HCT116 (cell line): ENCODE measurements around the gene GEMIN7. TPM values are rescaled to one million over a fixed set of nuclear protein-coding genes. Genes with fewer than 3 reads are reported as not detected.

Experiments used
- ATAC-seq: fragments of 200-7000 bp; cut with Tn5 transposase; 2 replicates; pipeline ENCODE4 v1.9.1; 2020; ENCODE audit warnings: mild to moderate bottlenecking, moderate library complexity
- BruUV-seq: library from RNA; stranded (reverse); fragments of 400-500 nt; replicated peaks from 2 replicates; lab custom pipeline; 2021; lab: Mats Ljungman, UMichigan
- CTCF ChIA-PET: fragments of 300-600 bp; sonication (Branson Sonifier 250); formaldehyde crosslinking; loops from one replicate; lab custom pipeline; 2021; ENCODE audit warnings: antibody characterized with exemption; lab: Charles Lee
- POLR2A ChIA-PET: fragments of 300-600, 350-600 bp; sonication (Branson Sonifier 250); formaldehyde crosslinking; loops from one replicate; lab custom pipeline; 2021; ENCODE audit warnings: antibody characterized with exemption; lab: Charles Lee
- RAD21 ChIA-PET, 2 experiments: fragments of 300-600 bp; sonication (Branson Sonifier 250); formaldehyde crosslinking; loops; one replicate each; lab custom pipeline; 2023; ENCODE audit warnings: low total read pairs in 2 of 2; ENCODE audit not compliant: uncharacterized antibody in 2 of 2, unreplicated experiment in 2 of 2, low non-redundant PET in 1 of 2; lab: Charles Lee
- DNase-seq: peaks from one replicate; pipeline ENCODE4 v3.0.0-alpha.2; 2010; ENCODE audit warnings: low read depth, low spot score
- H2AFZ ChIP-seq: fragments of 200-600 bp; shearing (Covaris generic), sonication (generic); 2 replicates; pipeline ENCODE4 v1.6.1; 2017; ENCODE audit warnings: low read depth, mixed run types, mixed read lengths, antibody characterized with exemption, low read length; ENCODE audit not compliant: poor library complexity, severe bottlenecking
- H3K27ac ChIP-seq: 2 replicates; pipeline ENCODE4 v1.5.1; 2012; ENCODE audit warnings: low read depth, low read length
- H3K27me3 ChIP-seq: fragments of 200-600 bp; sonication (generic); 2 replicates; pipeline ENCODE4 v1.6.1; 2016; ENCODE audit warnings: mixed run types, low read length, mixed read lengths; ENCODE audit not compliant: insufficient read depth
- H3K36me3 ChIP-seq, 2 experiments: fragments of 200-500 bp in 1 of 2; fragments of 200-600 bp in 1 of 2; sonication (Bioruptor generic) in 1 of 2; sonication (generic) in 1 of 2; 2 replicates each; pipeline versions ENCODE4 v1.5.1 to v1.6.1; 2014 to 2016; ENCODE audit warnings: low read length in 2 of 2, inconsistent platforms in 1 of 2, mixed read lengths in 1 of 2, mixed run types in 1 of 2; ENCODE audit not compliant: insufficient read depth in 2 of 2, control insufficient read depth in 1 of 2
- H3K4me1 ChIP-seq, 2 experiments: fragments of 200-600 bp in 1 of 2; sonication (generic) in 1 of 2; 2 replicates each; pipeline versions ENCODE4 v1.5.1 to v1.6.1; 2012 to 2017; ENCODE audit warnings: low read length in 2 of 2, inconsistent platforms in 1 of 2, mild to moderate bottlenecking in 1 of 2, mixed read lengths in 1 of 2, mixed run types in 1 of 2, moderate library complexity in 1 of 2; ENCODE audit not compliant: insufficient read depth in 2 of 2, control insufficient read depth in 1 of 2
- H3K4me2 ChIP-seq: fragments of 200-600 bp; sonication (generic); 2 replicates; pipeline ENCODE4 v1.6.1; 2017; ENCODE audit warnings: mixed run types, low read length, mixed read lengths
- H3K4me3 ChIP-seq, 2 experiments: fragments of 200-600 bp in 1 of 2; sonication (generic) in 1 of 2; replicated peaks in 1 of 2; 2 replicates each; pipeline ENCODE4 v1.5.1; 2011 to 2016; ENCODE audit warnings: low read length in 2 of 2, control low read depth in 1 of 2, low read depth in 1 of 2, mild to moderate bottlenecking in 1 of 2, mixed read lengths in 1 of 2, mixed run types in 1 of 2
- H3K79me2 ChIP-seq: fragments of 200-600 bp; sonication (generic); 2 replicates; pipeline ENCODE4 v1.6.1; 2017; ENCODE audit warnings: mild to moderate bottlenecking, mixed run types, low read length, moderate library complexity, mixed read lengths; ENCODE audit not compliant: insufficient read depth
- H3K9ac ChIP-seq: fragments of 200-600 bp; sonication (generic); 2 replicates; pipeline ENCODE4 v1.6.1; 2016; ENCODE audit warnings: low read length, mixed read lengths
- H3K9me2 ChIP-seq: fragments of 200-600 bp; sonication (generic), shearing (Covaris generic); 2 replicates; pipeline ENCODE4 v1.6.1; 2017; ENCODE audit warnings: mixed run types, mild to moderate bottlenecking, moderate library complexity; ENCODE audit not compliant: insufficient read depth
- H3K9me3 ChIP-seq, 2 experiments: fragments of 200-500 bp in 1 of 2; fragments of 200-600 bp in 1 of 2; sonication (Bioruptor generic) in 1 of 2; sonication (generic) in 1 of 2; 2 replicates each; pipeline ENCODE4 v1.6.1; 2014 to 2017; ENCODE audit warnings: low read length in 2 of 2, mixed read lengths in 2 of 2, inconsistent platforms in 1 of 2, low read depth in 1 of 2, mild to moderate bottlenecking in 1 of 2, mixed run types in 1 of 2, moderate library complexity in 1 of 2; ENCODE audit not compliant: control insufficient read depth in 1 of 2, insufficient read depth in 1 of 2
- H4K20me1 ChIP-seq: fragments of 200-600 bp; sonication (generic), shearing (Covaris generic); 2 replicates; pipeline ENCODE4 v1.6.1; 2017; ENCODE audit warnings: mixed run types, mild to moderate bottlenecking, moderate library complexity; ENCODE audit not compliant: insufficient read depth
- CEBPB ChIP-seq: IDR thresholded peaks from 2 replicates; pipeline ENCODE4 v1.6.1; 2012; ENCODE audit warnings: low read depth
- EZH2 ChIP-seq: fragments of 200-600 bp; sonication (generic); IDR thresholded peaks from 2 replicates; pipeline ENCODE4 v1.6.1; 2017; ENCODE audit warnings: antibody characterized with exemption, mixed run types
- FOSL1 ChIP-seq: IDR thresholded peaks from 2 replicates; pipeline ENCODE4 v1.6.1; 2012; ENCODE audit warnings: low read depth
- JUND ChIP-seq: IDR thresholded peaks from 2 replicates; pipeline ENCODE4 v1.6.1; 2012
- POLR2A ChIP-seq: IDR thresholded peaks from 2 replicates; pipeline ENCODE4 v1.7.0; 2011; ENCODE audit warnings: borderline replicate concordance; ENCODE audit not compliant: insufficient read depth, insufficient read length; ENCODE audit errors: extremely low read depth
- RAD21 ChIP-seq: IDR thresholded peaks from 2 replicates; pipeline ENCODE4 v1.6.1; 2012; ENCODE audit warnings: low read depth, mild to moderate bottlenecking
- SIN3A ChIP-seq: IDR thresholded peaks from 2 replicates; pipeline ENCODE4 v1.6.1; 2012; ENCODE audit warnings: low read depth
- SP1 ChIP-seq: IDR thresholded peaks from 2 replicates; pipeline ENCODE4 v1.6.1; 2012; ENCODE audit warnings: low read depth
- YY1 ChIP-seq: IDR thresholded peaks from 2 replicates; pipeline ENCODE4 v1.6.1; 2011; ENCODE audit warnings: low read length, low read depth, moderate library complexity, mild to moderate bottlenecking; ENCODE audit not compliant: insufficient replicate concordance; ENCODE audit errors: extremely low read depth
- ZFX ChIP-seq: fragments of 450-650 bp; IDR thresholded peaks from 2 replicates; pipeline ENCODE4 v1.6.1; 2017
- ZNF274 ChIP-seq: fragments of 200-500 bp; sonication (Bioruptor generic); IDR thresholded peaks from 2 replicates; pipeline ENCODE4 v1.6.1; 2014; ENCODE audit warnings: mild to moderate bottlenecking, low read depth, low read length, inconsistent platforms
- intact Hi-C: fragments of 100-400 bp; cut with micrococcal nuclease; formaldehyde crosslinking; loops from 2 replicates; pipeline ENCODE4 v1.10.0; 2022
- total RNA-seq: library from RNA; stranded (reverse); gene quantifications from one replicate; pipeline ENCODE4 v1.2.1, GENCODE V29; 2021; ENCODE audit not compliant: unreplicated experiment
- TF ChIP-seq, protein P1 (sequence below), 3 experiments: fragments of 200-600 bp in 1 of 3; sonication (generic) in 1 of 3; IDR thresholded peaks in 2 of 3; conservative IDR thresholded peaks in 1 of 3; 2 replicates each; pipeline ENCODE4 v1.5.1; 2012 to 2017; ENCODE audit warnings: low read depth in 2 of 3, low read length in 2 of 3, antibody characterized with exemption in 1 of 3, borderline replicate concordance in 1 of 3, control low read depth in 1 of 3, mild to moderate bottlenecking in 1 of 3, mixed read lengths in 1 of 3, mixed run types in 1 of 3, moderate library complexity in 1 of 3; ENCODE audit not compliant: insufficient read depth in 1 of 3
- TF ChIP-seq, protein P2 (sequence below): IDR thresholded peaks from 2 replicates; pipeline ENCODE4 v1.6.1; 2012
- TF ChIP-seq, protein P3 (sequence below): IDR thresholded peaks from 2 replicates; pipeline ENCODE4 v1.6.1; 2012
- TF ChIP-seq, protein P4 (sequence below): IDR thresholded peaks from 2 replicates; pipeline ENCODE4 v1.6.1; 2012; ENCODE audit warnings: low read depth

The GEMIN7 gene
- total RNA-seq, 1 experiment from 2014 or later, result 35.4 TPM

DNA sequence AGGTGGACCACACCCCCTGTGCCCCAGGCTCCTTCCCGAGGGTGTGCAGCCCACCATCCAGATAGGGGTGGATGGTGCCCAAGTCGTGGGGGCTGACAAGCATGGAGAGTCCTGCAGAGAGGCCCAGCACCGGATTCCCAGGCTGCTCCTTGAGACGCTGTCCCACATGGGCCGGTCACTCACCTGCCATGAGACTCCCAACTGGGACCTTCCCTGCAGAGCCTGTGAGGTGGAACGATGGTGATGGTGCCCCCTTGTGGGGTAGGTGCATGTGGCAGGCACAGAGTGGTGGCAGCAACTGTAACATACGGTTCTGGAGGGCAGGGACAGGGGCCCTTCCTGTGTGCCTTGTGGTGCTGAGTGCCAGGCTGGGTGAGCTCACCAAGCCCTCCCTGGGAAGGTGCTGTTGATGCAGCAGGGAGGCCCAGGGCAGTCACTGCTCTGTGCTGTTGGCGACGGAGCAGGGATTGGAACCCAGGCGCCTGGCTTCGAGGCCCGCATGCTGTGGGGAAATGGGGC lies 47.0 kb downstream of the GEMIN7 start:
- no peak overlapping the region for H2AFZ ChIP-seq
- H3K9me3 ChIP-seq, result no peaks in the 10 kb centered on the region
- H3K27ac ChIP-seq, result no peak overlapping the region; the same call in 1 of the 2 replicates
- no peak overlapping the region for H3K4me2 ChIP-seq
- H3K27me3 ChIP-seq, result no peaks in the 10 kb centered on the region
- no peak overlapping the region for H3K4me3 ChIP-seq
- peaks cover 60% of the 10 kb centered on the region for H3K79me2 ChIP-seq
- H3K4me1 ChIP-seq, result peaks cover 8 to 19% of the 10 kb centered on the region in 2 experiments
- ChIA-PET CTCF (interaction anchor here (1.0 to 2.3 kb wide), 4 partner anchors 15 to 109 kb away, joined by 4 to 9 read pairs (median 4); partner anchors contain the start of gene PPP1R37), RAD21 (no interaction called here), POLR2A (interaction anchor here (0.6 kb wide), 1 partner anchor 596 kb away, joined by 3 read pairs; no protein-coding TSS in a partner anchor)
- H4K20me1 ChIP-seq, result no peaks in the 10 kb centered on the region
- peak; percentile 24 for DNase-seq
- no peak for TF ChIP-seq ZFX
- TF ChIP-seq, protein P1, sequence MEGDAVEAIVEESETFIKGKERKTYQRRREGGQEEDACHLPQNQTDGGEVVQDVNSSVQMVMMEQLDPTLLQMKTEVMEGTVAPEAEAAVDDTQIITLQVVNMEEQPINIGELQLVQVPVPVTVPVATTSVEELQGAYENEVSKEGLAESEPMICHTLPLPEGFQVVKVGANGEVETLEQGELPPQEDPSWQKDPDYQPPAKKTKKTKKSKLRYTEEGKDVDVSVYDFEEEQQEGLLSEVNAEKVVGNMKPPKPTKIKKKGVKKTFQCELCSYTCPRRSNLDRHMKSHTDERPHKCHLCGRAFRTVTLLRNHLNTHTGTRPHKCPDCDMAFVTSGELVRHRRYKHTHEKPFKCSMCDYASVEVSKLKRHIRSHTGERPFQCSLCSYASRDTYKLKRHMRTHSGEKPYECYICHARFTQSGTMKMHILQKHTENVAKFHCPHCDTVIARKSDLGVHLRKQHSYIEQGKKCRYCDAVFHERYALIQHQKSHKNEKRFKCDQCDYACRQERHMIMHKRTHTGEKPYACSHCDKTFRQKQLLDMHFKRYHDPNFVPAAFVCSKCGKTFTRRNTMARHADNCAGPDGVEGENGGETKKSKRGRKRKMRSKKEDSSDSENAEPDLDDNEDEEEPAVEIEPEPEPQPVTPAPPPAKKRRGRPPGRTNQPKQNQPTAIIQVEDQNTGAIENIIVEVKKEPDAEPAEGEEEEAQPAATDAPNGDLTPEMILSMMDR (IDR thresholded peaks at IDR 0.05 in 2 of 3, conservative IDR thresholded peaks at IDR 0.05 in 1 of 3; ENCODE audit: borderline replicate concordance in 1 of 3, insufficient read depth in 1 of 3, low read depth in 2 of 3, low read length in 2 of 3), result peak; percentile 67 to 93 (median 78)
- TF ChIP-seq, protein P2, sequence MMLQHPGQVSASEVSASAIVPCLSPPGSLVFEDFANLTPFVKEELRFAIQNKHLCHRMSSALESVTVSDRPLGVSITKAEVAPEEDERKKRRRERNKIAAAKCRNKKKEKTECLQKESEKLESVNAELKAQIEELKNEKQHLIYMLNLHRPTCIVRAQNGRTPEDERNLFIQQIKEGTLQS, result no peak
- peak; percentile 65; the same call in 1 of the 2 replicates for TF ChIP-seq RAD21
- BruUV-seq, result no TSS peak
- no peaks in the 10 kb centered on the region for H3K9me2 ChIP-seq
- intact Hi-C loops, result loop anchor here (2.0 kb wide), 1 partner anchor 109 kb away; no protein-coding TSS in a partner anchor
- H3K36me3 ChIP-seq, result no peaks in the 10 kb centered on the region
- no peak overlapping the region for H3K9ac ChIP-seq
- peak; percentile 95 for ATAC-seq

DNA sequence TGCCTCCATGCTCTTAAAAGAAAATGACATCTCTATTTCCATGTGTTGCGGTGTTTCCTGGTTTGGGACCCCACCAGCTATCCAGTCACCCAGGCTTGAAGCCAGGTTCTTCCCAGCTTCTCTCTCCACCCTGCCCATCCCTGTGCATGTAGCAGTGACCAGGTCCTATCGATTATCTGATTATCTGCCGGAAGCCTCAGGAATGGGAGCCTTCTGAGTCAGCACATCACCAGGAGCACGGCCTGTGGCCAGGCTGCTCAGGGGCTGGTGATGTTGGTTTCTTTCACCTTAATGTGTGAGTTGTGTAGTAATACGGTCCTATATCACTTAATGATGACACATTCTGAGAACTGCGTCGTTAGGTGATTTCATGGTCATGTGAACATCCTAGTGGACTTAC lies 47.6 kb downstream of the GEMIN7 start:
- H2AFZ ChIP-seq, result no peak overlapping the region
- no peaks in the 10 kb centered on the region for H3K27me3 ChIP-seq
- H3K9me2 ChIP-seq, result no peaks in the 10 kb centered on the region
- BruUV-seq, result no TSS peak
- H3K9me3 ChIP-seq, result no peaks in the 10 kb centered on the region
- H3K36me3 ChIP-seq, result no peaks in the 10 kb centered on the region
- peaks cover 60% of the 10 kb centered on the region for H3K79me2 ChIP-seq
- POLR2A ChIA-PET, result no interaction called here
- H3K4me3 ChIP-seq, result no peak overlapping the region
- RAD21 ChIA-PET, result no interaction called here
- H3K4me1 ChIP-seq, result peaks cover 12 to 23% of the 10 kb centered on the region in 2 experiments; a peak in 3 of 4 replicates
- no peak overlapping the region for H3K9ac ChIP-seq
- H4K20me1 ChIP-seq, result no peaks in the 10 kb centered on the region
- no peak overlapping the region for H3K4me2 ChIP-seq
- DNase-seq, result no peak
- ATAC-seq, result no peak
- CTCF ChIA-PET, result interaction anchor here (2.3 kb wide), 1 partner anchor 34 kb away, joined by 9 read pairs; the partner anchor contains the start of gene PPP1R37
- H3K27ac ChIP-seq, result no peak overlapping the region
- intact Hi-C loops, result loop anchor here (2.0 kb wide), 1 partner anchor 110 kb away; no protein-coding TSS in a partner anchor
- TF ChIP-seq SP1 (no peak), EZH2 (no peak), FOSL1 (no peak), POLR2A (no peak), YY1 (no peak), JUND (no peak), SIN3A (no peak), CEBPB (no peak), ZNF274 (no peak)
- TF ChIP-seq, protein P3, sequence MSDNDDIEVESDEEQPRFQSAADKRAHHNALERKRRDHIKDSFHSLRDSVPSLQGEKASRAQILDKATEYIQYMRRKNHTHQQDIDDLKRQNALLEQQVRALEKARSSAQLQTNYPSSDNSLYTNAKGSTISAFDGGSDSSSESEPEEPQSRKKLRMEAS, result no peak
- TF ChIP-seq, protein P4, sequence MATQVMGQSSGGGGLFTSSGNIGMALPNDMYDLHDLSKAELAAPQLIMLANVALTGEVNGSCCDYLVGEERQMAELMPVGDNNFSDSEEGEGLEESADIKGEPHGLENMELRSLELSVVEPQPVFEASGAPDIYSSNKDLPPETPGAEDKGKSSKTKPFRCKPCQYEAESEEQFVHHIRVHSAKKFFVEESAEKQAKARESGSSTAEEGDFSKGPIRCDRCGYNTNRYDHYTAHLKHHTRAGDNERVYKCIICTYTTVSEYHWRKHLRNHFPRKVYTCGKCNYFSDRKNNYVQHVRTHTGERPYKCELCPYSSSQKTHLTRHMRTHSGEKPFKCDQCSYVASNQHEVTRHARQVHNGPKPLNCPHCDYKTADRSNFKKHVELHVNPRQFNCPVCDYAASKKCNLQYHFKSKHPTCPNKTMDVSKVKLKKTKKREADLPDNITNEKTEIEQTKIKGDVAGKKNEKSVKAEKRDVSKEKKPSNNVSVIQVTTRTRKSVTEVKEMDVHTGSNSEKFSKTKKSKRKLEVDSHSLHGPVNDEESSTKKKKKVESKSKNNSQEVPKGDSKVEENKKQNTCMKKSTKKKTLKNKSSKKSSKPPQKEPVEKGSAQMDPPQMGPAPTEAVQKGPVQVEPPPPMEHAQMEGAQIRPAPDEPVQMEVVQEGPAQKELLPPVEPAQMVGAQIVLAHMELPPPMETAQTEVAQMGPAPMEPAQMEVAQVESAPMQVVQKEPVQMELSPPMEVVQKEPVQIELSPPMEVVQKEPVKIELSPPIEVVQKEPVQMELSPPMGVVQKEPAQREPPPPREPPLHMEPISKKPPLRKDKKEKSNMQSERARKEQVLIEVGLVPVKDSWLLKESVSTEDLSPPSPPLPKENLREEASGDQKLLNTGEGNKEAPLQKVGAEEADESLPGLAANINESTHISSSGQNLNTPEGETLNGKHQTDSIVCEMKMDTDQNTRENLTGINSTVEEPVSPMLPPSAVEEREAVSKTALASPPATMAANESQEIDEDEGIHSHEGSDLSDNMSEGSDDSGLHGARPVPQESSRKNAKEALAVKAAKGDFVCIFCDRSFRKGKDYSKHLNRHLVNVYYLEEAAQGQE, result no peak
